Left renal cortex interstitium (tissue), 4 donors: ENCODE measurements around the gene APBB1IP. TPM values are rescaled to one million over a fixed set of nuclear protein-coding genes. Genes with fewer than 3 reads are reported as not detected.

Source experiments
- DNase-seq, 4 donors: peaks; one replicate each; pipeline ENCODE4 v3.0.0-alpha.2; 2013; ENCODE audit warnings: low read depth in 4 of 4, low spot score in 2 of 4, missing footprints in 1 of 4
- polyA plus RNA-seq, 4 donors: library from polyadenylated mRNA; unstranded; fragments of 120-200 nt; gene quantifications; one replicate each; pipeline ENCODE4 v1.2.1, GENCODE V29; 2013; ENCODE audit not compliant: insufficient read length in 4 of 4

The APBB1IP gene
- polyA plus RNA-seq, 4 donors = 0.95 to 1.7 (median 1.2) TPM

- no peak for DNase-seq
Observed at GRCh38 chr10:26505491-26505890, 67.3 kb downstream of the APBB1IP start.

DNA sequence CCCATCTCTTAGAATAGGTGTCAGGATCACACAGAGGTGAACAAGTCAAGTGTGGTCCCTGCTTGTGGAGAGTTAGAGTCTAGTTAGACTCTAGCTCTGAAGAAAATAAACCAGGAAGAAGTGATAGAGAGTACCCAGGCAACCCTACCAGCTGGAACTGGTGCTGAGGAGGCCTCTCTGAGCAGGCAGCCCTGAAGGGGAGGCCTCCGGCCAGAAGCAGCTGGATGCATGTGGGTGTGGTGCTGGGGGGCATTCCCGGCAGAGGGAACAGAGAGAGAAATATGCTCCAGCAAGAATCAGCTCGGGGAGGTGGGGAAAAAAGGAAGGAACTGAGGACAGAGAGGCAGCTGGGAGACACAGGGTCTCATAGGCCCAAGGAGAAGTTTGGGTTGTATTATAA, 68.6 kb downstream of the APBB1IP start:
- DNase-seq = no peak

DNA sequence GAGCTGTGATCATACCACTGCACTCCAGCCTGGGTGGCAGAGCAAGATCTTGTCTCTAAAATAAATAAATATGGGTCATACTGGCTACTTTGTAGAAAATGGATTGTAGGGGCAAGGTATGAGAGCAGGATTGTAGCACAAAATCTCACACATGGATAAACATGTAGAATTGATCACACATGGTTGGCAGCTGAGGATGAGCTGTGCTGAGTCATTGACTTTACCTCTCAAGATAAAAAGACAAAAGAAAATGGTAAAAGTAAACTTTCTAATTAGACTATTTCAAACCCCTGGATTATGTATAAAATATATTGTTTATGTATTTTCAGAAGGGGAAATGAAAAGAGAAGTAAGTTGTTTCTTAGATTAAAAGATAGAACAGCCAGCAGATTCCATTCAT, 69.3 kb downstream of the APBB1IP start:
- DNase-seq = no peak

- no peak for DNase-seq
Observed at GRCh38 chr10:26508016-26508415, 69.9 kb downstream of the APBB1IP start.

GRCh38 chr10:26509307-26509706, 71.2 kb downstream of the APBB1IP start:
- DNase-seq = no peak

GRCh38 chr10:26513101-26513500, 75.0 kb downstream of the APBB1IP start:
- no peak for DNase-seq

GRCh38 chr10:26516540-26517101, 78.5 kb downstream of the APBB1IP start:
- no peak for DNase-seq

GRCh38 chr10:26517141-26517867, 79.2 kb downstream of the APBB1IP start:
- DNase-seq = no peak

DNA sequence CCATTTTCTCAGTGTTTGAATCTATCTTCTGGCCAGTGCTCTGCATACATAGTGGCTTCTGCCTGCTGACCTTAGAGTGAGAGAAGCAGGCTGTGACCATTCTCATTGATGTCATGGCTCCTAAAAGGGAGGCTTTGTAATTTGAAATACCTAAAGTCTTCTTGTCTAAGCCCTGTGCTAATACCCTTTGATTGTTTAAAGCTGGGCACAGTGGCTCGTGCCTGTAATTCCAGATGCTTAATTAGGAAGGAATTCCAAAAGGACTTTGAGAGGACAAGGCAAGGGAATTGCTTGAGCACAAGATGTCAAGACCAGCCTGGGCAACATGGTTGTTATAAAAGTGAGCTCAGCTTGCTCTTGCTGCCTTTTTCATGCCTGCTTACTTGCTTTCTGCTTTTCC, 81.7 kb downstream of the APBB1IP start:
- no peak for DNase-seq

- DNase-seq = no peak
Observed at GRCh38 chr10:26520575-26520974, 82.4 kb downstream of the APBB1IP start.

GRCh38 chr10:26524161-26524896, 86.2 kb downstream of the APBB1IP start:
- DNase-seq = no peak

- DNase-seq = no peak
Observed at GRCh38 chr10:26525586-26525985, 87.4 kb downstream of the APBB1IP start.

- no peak for DNase-seq
Observed at GRCh38 chr10:26527018-26527417, 88.9 kb downstream of the APBB1IP start.

GRCh38 chr10:26528048-26528447, 89.9 kb downstream of the APBB1IP start:
- no peak for DNase-seq

DNA sequence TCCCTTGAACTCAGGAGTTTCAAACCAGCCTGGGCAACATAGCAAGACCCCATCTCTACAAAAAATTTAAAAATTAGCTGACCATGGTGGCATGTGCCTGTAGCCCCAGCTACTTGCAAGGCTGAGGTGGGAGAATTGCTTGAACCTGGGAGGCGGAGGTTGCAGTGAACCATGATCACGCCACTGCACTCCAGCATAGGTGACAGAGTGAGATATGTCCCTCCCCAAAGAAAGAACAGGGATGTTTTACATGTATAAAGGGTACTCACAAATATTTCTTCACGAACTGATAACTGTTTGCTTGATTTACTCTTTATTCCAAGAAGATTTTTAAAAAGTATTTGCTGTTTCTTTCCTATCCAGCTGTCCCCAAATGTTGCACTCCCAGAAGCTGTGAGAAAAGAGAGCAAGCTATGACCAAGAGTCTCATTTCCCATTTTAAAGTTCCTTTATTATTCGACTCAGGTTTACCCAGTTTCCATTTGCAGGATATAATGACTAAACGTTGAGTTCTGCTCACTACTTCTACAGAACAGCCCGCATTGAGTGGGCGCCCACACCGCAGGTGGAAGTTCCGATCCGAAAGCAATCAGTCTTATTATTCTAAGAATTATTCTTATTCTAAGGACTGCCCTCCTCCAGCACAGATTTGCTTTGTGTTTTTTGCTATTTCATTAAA, 90.7 kb downstream of the APBB1IP start:
- no peak for DNase-seq

DNA sequence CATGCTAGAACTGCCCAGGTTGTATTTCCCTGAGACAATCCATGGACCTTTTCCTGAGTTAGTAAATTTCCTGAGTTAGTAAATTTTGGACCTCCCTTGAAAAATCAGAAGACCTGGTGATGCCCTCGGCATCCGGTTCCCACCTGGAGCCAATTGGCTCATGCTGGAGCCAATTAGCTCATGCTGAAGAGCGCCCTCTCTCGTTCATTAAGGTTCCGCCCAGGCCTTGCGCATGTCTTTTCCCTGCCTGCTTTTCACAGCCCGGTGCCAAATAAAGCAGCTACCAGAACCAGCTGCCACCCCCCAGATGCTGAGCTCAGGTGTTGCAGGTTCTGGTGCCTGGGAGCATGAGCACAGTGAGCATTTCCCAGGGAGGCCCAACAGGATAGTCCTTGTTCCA, 96.2 kb downstream of the APBB1IP start:
- no peak for DNase-seq

GRCh38 chr10:26540601-26541000, 102.5 kb downstream of the APBB1IP start:
- DNase-seq = no peak

DNA sequence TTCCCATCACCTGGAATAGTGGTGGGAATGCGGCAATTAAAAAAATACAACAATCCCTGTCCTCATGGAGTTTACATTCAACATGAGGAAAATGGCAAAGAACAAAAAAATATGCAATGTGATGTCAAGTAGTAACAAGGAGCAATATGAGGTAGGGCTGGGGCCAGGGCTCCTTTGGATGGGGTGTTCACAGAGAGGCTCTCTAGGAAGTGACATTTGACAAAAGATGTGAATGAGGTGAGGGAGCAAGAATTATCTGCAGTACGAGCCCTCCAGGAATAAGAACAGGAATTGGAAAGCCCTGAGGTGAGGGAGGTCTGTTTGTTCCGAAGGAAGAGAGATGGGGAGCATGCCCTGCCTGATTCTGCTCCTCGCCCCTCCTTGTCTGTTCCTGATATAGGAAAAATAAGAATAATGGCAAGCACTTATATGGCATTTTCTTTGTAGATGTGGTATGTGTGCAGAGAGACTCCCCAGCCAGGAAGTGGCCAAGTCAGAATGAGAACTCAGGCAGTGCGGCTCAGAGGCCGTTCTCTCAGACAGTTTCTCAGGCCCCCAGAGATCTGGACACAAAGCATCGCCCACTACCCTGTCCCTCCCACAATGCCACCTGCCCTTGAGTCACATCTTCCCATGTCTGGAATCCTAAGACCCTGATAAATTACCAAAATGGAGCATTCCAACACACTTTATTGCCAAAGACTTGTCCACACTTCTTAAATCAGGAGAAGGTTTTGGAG, 105.6 kb downstream of the APBB1IP start:
- DNase-seq = no peak

DNA sequence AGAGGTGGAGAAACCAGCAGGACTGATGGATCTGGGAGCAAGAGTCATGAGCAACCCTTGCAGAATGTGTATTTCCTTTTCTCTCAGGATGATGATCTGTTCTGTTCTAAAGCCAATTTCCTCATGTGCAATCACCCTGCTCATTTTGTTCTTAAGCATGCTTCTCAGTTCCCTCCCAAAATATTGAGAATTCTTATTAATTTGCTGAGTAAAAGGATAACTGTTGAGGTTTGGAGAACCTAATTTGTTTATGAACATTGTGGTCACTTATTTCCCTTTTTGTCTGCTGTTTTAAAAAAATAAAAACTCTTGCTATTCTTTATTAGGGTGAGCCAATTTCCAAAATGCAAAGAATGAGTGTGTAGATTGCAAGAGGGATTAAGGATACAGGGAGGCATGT, 106.8 kb downstream of the APBB1IP start:
- DNase-seq = no peak

DNA sequence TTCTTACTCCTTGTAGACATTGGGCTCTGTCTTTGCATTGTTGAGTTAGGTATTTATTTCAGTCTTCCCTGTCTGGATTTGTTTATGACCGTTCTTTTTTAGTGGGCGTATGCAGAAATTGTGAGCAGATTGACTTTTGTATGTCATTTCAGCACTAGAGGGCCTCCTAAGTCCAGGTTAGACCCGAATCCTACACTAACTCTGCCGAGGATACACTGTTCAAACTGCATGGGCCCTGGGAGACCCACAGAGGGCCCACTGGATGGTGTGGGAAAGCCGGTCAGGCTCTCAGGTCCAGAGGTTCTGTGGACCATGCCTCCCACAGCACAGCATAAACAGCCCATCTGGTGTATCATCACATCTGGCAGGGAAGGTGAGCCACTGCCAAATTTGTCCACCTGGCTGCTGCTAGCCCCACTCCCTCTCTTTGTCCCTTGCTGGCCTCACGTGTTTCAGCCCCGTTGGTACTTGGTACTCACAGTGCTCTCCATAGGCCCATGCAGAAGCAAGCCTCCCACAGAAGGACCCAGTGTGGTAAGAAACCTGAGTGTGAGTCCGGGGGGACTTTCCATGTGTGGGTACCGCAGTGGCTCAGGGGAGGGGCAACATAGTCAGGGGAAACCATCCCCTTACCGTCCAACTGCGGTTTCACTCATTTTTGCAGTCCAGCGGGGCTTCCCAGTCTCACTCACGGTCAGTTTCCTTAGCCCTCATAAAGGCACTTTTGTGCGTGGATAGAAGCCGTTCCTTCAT, 112.8 kb downstream of the APBB1IP start:
- no peak for DNase-seq
